Measurements from ENCODE around the gene SLFN12L. TPM values are rescaled to one million over a fixed set of nuclear protein-coding genes. Genes with fewer than 3 reads are reported as not detected.
"Not testable (repeated sequence)": the region's sequence is repeated elsewhere in the genome, so short reads cannot be mapped to it uniquely, and the experiment has no call there.

The SLFN12L gene
- total RNA-seq (2014; rRNA removed; shearing (Covaris generic)) = not detected in 2 replicates

DNA sequence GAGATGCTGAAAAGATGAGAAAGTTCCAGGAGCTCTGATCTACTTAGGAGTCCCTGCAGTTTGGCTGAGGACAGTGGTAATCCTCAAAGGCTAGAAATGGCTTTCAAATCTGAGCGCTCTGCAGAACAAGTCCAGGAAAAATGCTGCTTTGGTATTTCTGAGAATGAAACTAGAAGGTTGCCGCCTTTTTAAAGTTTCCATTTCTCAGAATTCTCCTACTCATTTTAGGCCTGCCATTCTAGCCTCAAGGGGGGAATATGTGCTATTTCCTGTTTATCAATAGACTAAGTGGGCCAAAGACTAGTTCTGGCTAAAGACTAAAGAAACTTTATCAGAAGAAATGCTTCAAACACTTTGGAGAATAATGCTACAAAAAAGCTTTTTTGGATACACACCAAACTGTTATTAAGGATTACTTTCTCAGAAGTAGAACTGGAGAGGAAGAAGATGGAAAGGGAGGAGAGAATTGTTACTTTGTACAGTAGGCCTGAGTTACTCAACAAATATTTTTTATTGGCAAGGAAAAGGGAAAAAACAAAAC, at the start of gene SLFN12L:
Gene SLFN12L, minus strand, starts transcription at position 78 of the 541 bp plus-strand sequence. CDS start 15,314 bp downstream, outside the sequence.
- no peak for DNase-seq (ENCODE audit: low spot score)
- in situ Hi-C loops (cut with HindIII; ENCODE audit: low sequenced_read_pairs) = no loop called here

DNA sequence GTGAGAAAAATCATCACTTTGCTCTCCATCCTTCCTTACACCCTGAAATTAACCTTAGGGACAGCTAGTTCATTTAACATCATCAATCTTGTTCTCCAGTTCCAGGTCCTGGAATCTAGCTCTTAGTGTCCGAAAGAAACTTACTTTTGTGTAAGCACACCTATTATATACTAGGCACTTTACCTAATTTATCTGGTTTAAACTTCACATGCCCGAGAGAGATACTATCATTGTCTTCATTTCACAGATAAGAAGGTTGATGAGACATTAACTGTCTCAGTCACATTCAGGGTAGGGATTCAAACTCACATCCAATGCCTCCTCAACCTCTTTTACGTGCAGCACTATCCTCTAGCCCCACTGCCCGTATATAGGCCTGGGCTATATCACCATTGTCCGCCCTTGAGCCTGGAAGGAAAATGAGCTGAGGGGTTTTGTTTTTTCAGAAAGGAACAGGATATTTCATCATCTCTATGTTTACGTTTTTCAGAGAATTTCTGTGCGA, 49.1 kb upstream of the SLFN12L start:
- no peak for DNase-seq (ENCODE audit: low spot score)
- in situ Hi-C loops (cut with HindIII; ENCODE audit: low sequenced_read_pairs) = no loop called here

DNA sequence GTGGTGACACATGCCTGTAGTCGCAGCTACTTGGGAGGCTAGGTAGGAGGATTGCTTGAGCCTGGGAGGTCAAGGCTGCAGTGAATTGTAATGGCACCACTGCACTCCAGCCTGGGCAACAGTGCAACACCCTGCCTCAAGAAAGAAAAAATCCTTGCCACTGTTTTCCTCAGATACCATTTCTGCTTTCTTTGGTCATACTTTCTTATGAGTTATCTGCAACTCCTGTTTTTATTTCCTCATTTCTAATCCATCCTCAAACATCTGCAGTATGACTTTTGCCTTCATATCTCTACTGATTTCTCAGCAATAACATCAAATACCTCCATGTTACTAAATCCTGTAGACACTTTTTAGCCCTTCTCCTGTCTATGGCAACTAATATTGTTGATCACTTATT, 46.6 kb upstream of the SLFN12L start:
- in situ Hi-C loops (cut with HindIII; ENCODE audit: low sequenced_read_pairs) = no loop called here
- DNase-seq (ENCODE audit: low spot score) = no peak

DNA sequence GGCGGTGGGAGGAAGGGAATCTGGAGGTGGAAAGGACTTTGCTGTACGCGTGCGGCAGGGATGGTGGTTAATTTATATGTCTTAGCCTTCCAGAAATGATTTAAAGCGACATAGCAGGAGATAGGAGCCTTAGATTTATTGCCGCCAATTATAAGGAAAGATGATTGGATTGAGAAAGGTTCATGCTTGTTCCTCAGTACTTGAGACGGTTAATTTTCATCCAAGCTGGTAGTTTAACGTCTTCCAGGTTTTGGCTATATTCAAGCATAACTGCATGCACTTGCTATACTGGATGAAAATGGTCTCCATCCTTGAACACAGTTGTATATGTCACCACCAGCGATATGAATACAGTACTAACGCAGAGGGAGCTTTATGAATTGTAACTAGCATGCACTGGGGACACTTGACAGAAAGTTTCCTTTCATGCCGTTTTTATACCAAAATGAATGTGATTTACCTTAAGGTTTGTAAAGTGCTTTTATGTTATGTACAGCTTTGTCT, 41.5 kb upstream of the SLFN12L start:
- in situ Hi-C loops (cut with HindIII; ENCODE audit: low sequenced_read_pairs) = no loop called here
- DNase-seq (ENCODE audit: low spot score) = no peak

DNA sequence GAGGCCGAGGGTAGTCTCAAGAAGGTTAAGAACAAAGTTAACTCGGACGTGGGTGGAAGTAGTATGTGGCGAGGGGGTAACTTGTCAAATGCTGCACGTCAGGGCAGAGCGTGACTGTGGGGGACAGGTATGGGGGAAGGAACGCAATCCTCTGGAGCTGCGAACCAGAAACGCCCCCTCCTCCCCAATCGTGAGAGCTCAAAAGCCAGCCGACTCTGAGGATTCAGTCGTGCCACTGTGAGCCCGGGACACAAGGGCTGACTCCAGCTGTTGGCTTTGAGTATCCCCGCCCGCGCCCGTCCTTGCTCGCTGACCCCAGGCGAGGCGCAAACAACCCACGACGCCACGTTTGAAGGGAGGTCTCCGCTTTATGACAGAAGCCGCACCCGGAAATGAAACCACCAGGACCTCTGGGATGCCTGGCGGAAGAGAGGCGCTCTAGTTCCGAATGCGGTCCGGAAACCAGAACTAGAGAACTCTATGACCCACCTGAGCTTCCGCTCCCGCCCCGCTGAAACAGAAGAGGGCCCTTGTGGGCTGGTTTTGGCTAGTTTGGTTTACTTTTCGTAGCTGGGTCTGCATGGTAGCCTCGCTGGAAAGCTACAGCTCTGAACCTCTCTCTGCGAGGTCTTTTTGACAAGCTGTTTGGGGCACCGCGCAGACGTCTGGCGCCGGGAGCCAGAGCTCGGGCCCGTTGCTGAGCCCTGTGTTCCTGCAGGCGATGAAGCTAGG, 40.9 kb upstream of the SLFN12L start, which contains the start of gene PEX12:
Gene PEX12, minus strand, starts transcription at position 375 of the 732 bp plus-strand sequence. CDS start 550 bp downstream, outside the sequence.
- DNase-seq (ENCODE audit: low spot score) = peak; percentile 98
- in situ Hi-C loops (cut with HindIII; ENCODE audit: low sequenced_read_pairs) = no loop called here

DNA sequence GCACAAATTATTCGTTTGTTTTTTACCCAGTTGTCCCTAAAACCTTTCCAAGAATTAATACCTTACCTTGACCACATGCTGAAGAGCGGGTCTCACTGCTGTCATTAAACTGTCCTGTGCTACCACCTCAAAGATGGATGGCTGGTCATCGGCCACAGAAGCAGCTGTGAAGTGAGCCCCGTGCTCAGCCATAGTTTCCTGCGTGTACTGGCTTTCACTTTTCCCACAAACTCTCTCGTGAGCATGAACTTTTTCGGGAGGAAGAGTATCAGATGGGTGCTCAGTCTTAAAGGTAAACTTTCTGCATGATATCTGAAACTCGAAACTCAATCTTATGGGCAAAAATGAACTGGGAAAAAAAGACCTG, 40.3 kb upstream of the SLFN12L start:
- peak; percentile 26 for DNase-seq (ENCODE audit: low spot score)
- in situ Hi-C loops (cut with HindIII; ENCODE audit: low sequenced_read_pairs) = no loop called here

DNA sequence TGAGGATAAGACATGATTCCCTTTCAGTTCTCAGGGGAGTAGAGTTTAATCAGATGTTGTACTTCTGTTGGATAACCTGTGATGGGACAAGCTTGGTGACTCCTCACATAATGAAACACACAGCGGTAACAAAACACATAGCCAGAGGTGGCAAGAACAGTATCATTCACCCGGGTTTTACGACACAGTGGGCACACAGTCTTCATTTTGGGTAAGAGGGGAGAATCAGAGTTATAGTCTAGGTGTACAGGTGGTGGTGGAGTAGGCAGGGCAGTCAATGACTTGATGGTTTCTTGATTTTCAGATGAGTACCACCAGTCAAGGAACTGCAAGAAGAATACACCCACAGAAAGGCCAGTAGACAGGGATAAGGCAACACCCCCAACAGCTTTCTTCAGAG, 38.3 kb upstream of the SLFN12L start:
- no peak for DNase-seq (ENCODE audit: low spot score)

DNA sequence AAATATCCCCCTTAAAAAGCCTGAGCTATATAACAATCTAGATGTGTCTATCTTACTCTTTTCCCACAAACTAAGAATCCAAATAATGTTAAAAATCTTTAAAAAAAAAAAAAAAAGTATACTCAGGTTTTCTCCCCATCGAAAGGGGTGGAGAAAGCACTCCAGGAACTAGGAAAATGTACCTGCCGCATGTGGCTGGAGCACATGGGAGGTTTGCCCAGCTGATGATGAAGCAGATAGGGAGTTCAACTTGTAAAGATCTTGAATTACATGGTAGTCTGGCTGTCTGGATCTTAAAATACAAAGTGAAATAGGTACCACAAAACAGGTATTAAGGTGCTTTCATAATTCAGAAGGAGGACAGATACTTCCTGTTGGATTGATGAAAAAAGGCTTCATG, 31.9 kb upstream of the SLFN12L start:
- no peak for DNase-seq (ENCODE audit: low spot score)
- in situ Hi-C loops (cut with HindIII; ENCODE audit: low sequenced_read_pairs) = no loop called here

More for the DNA sequence above, 38.3 kb upstream of the SLFN12L start:
- in situ Hi-C loops (cut with HindIII; ENCODE audit: low sequenced_read_pairs) = no loop called here

DNA sequence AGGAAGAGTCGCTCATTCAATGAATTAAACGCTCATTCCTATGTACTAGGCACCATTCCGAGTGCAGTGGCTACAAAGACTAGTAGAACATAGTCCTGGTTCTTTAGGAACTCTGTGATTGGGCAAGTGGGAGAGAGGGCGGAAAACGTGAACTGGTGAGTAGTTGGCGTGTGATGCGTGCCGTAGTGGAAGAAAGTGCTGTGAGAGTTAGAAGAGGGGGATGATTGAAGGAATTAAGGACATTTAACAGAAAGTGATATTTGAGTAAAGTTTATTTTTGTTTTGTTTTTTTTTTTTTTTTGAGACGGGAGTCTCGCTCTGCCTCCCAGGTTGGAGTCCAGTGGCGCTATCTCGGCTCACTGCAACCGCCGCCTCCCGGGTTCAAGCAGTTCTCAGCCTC, 31.1 kb upstream of the SLFN12L start:
- in situ Hi-C loops (cut with HindIII; ENCODE audit: low sequenced_read_pairs) = no loop called here
- peak; percentile 13 for DNase-seq (ENCODE audit: low spot score)

DNA sequence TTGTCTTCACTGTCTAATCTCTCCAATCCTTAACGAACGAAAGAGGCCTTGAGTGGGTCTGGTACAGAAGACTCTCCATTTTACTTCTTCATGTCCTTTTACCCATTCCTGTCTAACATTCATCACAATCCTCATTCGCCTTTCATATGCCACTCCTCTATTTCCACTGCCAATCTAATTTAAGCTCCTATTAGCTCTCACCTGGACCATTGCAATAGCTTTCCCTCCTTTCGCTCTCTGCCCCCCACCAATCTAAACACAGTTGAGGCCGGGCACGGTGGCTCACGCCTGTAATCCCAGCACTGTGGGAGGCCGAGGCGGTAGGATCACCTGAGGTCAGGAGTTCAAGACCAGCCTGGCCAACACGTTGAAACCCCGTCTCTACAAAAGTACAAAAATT, 29.5 kb upstream of the SLFN12L start:
- in situ Hi-C loops (cut with HindIII; ENCODE audit: low sequenced_read_pairs) = no loop called here
- DNase-seq (ENCODE audit: low spot score) = no peak

DNA sequence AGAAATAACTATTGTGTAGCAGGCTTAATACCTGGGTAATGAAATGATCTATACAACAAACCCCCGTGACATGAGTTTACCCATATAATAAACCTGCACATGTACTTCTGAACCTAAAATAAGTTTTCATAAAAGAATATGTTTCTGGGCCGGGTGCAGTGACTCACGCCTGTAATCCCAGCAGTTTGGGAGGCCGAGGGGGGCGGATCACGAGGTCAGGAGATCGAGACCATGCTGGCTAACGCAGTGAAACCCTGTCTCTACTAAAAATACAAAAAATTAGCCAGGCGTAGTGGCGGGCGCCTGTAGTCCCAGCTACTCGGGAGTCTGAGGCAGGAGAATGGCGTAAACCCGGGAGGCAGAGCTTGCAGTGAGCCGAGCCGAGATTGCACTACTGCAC, 25.7 kb upstream of the SLFN12L start:
- in situ Hi-C loops (cut with HindIII; ENCODE audit: low sequenced_read_pairs); DNase-seq (ENCODE audit: low spot score): not testable (repeated sequence)

DNA sequence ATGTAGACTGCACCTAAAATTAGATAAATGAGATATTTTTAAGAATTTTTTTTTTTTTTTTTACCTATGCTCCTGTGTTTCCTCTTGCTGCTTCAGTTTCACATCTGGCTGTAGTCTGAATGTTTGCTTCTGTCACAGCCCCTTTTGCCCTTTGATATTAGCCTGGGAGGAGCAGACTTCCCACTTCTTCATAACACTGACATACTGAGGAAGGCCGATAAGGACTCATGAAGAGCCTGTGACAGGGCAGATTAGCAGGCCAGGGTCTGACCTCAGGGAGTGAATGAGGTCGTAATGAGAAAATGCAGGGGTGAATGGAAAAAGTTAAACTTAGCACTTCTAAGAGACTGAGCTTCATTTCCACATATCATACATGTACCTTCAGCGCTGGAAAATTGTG, 23.2 kb upstream of the SLFN12L start, which contains the start of gene SLFN14:
Gene SLFN14, minus strand, starts transcription at position 117 of the 400 bp plus-strand sequence. CDS start 2,757 bp downstream, outside the sequence.
- in situ Hi-C loops (cut with HindIII; ENCODE audit: low sequenced_read_pairs) = no loop called here
- DNase-seq (ENCODE audit: low spot score) = no peak

DNA sequence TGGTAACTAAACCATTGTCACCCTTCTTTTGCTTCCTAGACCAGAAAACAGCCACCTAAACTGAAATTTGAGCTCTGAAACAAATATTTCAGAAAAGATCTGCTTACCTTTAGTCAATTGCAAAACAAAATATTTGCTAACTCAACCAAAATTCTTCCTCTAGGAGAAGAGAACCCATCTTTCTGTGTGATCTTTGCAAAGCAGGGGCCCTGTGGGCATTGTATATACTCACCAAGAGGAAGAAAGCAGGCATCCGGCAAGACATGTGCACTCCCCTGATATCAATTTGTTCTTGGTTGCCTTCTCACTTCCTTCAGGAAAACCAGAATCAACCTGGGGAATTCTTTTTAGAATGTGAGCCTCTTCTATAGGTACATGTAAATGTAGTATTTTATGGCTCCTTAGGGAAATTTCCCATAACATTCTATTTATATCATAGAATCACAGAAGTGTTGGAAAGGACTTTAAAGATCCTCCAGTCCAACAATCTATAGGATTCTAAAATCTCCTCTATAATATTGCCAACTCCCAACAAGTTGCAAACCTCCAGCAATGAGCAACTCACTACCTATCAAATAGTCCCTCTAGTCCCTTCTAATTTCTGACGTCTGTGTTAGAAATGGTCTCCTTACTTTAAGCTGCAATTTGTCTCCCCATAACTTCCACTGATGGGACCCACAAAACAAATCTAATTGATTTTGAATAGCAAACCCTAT, 22.2 kb upstream of the SLFN12L start:
- in situ Hi-C loops (cut with HindIII; ENCODE audit: low sequenced_read_pairs) = no loop called here
- no peak for DNase-seq (ENCODE audit: low spot score)

DNA sequence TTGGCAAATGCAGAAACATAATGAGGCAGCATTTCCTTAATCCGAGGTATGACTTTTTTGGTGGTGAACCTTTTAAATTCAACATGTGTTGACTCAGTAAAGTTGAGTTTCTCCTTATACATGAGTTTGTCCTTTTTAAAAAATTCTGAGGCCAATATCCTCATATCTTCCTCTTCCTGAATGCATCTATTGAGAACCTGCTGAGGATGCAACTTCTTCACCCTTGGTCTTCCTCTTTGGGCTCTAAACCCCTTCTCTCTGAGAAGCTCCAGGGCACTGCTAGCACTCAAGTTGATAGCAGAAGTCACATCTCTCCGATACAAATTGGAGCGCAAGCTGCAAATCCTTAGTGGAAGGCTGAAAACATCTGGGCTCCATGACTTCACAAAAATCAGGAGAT, 19.9 kb upstream of the SLFN12L start:
- in situ Hi-C loops (cut with HindIII; ENCODE audit: low sequenced_read_pairs) = no loop called here
- DNase-seq (ENCODE audit: low spot score) = no peak

DNA sequence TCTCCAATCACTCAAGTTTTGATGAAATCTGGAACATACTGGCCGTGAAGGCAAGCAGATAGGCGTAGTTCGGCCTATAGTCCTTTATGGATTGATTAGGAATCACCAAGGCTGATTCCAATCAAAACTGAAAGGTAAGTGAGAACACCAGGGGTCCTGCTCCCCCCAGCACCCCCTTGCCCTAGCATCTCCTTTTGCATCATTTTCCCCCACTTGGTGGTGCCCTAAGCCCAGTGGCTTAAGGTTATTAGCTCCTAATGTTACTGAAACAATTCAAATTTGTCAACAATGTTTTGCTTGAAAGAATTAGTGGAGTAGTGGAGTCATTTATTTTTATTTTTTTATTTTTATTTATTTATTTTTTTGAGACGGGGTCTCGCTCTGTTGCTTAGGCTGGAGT, 18.2 kb upstream of the SLFN12L start:
- in situ Hi-C loops (cut with HindIII; ENCODE audit: low sequenced_read_pairs) = no loop called here
- no peak for DNase-seq (ENCODE audit: low spot score)

DNA sequence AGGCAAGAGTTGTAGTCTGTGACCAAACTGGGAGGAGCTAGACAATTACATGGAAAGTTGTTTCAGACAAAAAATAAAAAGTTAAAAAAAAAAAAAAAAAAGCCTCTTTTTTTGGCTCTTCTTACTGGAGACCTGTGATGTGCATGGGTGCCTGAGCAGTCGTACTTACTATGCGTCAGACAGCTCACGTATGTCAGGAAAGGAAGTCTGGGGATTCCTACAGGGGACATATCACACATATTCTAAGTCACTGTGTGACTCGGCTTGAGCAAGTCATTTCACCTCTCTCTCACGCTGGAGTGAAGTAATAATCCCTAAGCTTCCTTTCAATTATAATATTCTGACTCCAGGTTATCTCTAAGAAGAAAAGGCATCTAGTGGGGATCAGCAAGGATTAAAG, 17.2 kb upstream of the SLFN12L start:
- no peak for DNase-seq (ENCODE audit: low spot score)
- in situ Hi-C loops (cut with HindIII; ENCODE audit: low sequenced_read_pairs) = no loop called here

DNA sequence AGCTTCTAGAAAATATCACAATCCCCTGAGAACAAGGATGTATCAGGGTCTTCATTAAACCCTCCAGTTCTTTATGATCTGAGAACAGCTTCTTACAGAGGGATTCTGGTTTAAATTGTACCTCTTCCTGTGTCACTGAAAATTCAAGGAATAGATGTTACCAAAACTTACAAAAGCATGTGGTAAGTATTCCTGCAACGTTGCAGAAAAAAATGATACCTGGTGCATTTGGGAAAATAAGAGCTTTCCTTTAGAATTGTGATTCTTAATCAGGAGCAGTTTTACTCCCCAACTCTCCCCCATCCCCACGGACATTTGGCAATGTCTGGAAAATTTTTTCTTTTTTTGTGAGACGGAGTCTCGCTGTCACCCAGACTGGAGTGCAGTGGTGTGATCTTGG, 15.8 kb upstream of the SLFN12L start:
- in situ Hi-C loops (cut with HindIII; ENCODE audit: low sequenced_read_pairs) = no loop called here
- no peak for DNase-seq (ENCODE audit: low spot score)

DNA sequence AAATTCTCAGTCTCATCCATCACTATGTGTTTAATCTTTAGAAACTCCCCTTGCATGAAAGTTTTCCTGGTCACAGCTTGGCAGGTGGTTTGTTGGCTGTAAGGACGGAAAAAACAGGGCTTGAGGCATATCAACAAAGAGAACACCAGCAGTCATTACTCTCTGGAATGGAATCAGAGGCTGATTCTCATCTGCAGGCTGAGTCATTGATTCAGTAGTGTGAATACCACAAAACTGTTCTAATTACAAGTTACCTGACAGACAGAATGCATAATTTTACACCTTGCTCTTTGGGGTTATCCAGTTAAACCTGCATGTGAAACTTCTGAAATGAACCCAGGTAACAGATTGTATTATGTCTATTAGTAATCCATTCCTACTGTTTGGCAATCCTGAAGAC, 11.5 kb upstream of the SLFN12L start:
- no peak for DNase-seq (ENCODE audit: low spot score)
- in situ Hi-C loops (cut with HindIII; ENCODE audit: low sequenced_read_pairs) = no loop called here

DNA sequence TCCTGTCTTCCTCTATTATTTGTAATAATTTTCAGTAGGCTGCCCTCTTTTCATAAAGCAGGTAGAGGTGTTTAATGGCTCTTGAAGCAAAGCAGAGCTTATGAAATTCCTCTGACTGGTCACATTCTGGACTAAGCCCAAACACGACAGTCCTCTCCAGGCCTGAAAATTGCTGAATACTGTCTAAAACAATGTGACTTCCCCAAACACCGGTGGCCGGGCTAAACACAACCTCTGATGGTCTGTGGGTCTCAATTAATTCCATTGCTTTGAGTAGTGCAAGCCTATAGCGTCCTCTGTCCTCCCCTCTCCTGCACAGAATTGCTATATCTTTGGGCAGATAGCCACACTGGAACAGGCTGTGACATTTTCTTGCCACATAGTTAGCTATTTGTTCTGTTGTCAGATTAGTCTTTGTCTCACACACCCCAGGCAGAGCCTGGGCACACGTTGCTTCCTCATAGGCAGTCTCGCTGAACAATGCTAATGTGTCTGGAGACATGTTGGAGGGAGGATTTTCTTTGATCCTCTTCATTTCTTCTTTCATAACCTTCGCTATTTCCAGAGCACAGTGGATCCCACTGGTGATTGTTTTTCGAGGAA, 10.8 kb upstream of the SLFN12L start:
- in situ Hi-C loops (cut with HindIII; ENCODE audit: low sequenced_read_pairs) = no loop called here
- DNase-seq (ENCODE audit: low spot score) = no peak

Measured in G401 (cell line).